Activated T-cell treated with anti-CD3 and anti-CD28 coated beads for 48 hours (primary cell): ENCODE data around the gene NDUFV1.
"Not testable (repeated sequence)": the region's sequence is repeated elsewhere in the genome, so short reads cannot be mapped to it uniquely, and the experiment has no call there.

Experiments used
- DNase-seq: peaks from one replicate; pipeline ENCODE4 v3.0.0-alpha.2; 2020; ENCODE audit warnings: low read depth

Gene NDUFV1

DNA sequence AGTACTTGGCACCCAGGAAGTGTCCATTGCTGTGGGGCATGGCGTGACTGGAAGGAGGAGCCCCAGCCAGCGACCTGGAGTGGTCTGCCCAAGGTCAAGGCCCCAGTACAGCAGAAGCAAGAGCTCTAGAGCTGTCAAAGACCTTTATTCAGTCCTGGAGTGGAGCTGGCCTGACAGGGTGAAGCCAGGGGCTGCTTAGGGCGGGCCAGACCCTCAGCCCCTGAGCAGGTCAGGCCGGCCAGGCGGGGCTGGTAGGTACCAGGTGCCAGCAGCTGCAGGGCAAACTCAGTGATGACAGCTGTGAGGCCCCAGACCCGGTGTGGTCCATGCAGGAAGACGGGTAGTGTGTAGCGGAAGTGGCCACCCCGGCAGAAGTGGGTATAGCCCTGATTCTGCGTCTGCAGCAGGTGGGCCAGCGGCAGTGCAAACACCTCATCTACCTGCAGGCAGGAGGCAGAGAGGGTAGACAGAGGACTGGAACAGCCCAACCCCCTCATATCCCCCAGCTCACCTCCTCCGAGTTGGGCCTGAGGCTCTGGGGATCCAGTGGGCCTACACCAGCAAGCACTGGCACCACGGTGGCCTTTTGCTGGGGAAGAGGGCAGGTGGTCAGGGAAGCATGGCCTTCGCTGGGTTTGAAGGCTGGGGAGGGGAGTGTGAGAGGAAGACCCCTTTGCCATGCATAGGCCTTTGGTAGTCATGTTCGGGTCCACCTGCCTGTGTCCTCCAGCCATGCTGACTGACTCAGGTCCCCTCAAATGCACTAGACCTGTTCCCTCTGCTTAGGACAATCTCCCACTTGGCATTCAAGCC lies 21.3 kb downstream of the NDUFV1 start:
- DNase-seq, result no peak

DNA sequence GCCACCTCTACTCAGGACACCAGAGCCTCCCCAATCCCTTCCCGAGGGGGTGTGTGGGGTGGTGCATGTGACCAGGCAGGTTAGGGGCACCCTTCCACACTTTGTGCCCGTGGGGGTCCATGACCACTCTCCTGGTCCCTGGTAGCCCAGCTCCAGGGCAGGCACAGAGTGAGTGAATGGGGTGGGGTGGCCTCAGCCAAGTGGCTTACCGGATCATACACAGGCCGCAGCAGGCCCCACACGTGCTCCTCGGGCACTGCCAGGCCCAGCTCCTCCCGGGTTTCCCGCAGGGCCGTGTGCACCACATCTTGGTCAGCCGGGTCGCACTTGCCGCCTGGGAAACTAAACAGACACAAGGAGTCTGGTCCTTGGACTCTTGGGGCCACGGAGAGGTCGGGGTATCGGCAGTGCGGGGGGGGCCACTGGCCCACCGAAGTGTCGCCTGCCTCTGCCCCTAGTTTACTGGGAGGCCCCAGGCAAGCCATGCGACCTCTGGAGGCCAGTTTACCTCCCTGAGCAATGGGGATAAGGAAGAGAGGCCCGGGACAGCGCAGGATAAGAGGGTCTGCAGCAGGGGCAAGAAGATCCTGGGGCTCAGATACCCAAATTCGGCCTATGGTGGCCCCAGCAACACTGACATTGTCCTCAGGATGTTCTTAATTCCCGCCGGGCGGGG lies 22.1 kb downstream of the NDUFV1 start:
- no peak for DNase-seq

DNA sequence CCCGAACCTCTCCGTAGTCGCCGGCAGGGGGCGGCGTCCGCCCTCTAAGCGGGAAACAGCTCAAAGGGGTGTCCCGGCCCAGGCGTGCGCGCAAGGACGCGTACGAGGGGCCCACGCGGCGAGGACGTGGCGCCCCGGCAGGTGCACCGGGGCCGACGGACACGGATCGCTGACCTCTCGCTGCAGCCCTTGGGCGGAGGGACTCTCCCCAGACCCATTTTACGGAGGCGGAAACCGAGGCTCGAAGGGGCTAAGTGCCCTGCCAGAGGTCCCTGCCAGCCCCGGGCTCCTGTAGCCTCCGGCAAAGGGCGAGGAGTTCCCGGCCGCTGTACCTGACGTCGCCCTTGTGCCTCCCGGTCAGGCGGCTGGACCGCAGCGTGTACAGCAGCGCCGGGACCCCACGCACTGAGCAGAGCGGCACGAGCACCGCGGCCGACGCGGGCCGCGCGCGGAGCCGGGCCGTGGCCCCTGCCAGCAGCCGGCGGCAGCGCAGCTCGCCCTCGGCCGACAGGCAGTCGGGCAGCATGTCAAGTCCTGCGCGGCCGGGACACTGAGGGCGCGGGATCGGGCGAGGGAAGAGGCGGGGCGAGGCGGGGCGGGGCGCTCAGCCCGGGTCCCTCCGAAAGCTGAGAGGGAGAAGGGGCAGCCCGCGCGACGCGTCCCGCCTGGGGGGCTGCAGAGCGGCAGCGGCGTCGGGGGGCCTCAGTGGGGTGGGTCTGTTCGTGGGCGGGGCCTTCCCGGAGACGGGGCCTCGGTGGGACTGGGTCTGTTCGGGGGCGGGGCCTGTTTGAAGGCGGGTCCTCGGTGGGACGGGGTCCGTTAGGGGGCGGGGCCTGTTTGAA lies 22.9 kb downstream of the NDUFV1 start, which contains the start of gene NUDT8:
Gene NUDT8 (minus strand): TSS at position 552 of the 842 bp plus-strand sequence. CDS start 26 bp downstream, at position 526.
- DNase-seq, result peak; percentile 87

DNA sequence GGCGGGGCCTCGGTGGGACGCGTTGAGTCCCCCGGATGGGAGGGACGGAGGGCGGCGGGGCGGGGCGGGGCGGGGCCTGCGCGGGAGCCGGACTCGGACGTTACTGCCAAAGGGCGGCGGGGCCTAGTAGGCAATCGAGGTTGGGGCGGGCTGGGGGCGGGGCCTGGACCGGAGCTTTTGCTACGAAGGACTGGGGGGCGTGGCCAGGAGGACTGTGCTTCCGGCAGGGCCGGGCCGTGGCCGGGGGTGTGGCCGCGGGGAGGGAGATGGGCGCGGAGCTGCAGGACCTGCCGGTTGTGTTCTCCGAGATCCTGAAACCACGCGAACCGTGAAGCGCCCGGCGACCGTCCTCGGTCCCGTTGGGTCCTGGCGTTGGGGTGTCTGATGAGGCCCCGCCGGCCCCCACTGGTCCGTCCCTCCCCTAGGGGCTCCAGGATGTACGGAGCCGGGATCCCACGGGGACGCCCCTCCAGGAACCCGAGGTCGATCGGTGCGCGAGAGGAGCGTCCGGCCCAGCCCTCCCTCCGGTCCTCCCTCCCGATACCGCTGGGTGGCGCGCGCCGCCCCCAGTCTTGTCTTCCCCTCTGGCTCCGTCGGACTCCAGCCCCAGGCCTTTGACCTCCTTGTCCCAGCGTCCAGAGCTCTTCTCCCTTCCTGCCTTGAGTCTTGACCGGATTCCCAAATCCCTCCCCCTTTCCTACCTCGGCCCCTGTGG lies 23.6 kb downstream of the NDUFV1 start:
- DNase-seq, result peak; percentile 95

DNA sequence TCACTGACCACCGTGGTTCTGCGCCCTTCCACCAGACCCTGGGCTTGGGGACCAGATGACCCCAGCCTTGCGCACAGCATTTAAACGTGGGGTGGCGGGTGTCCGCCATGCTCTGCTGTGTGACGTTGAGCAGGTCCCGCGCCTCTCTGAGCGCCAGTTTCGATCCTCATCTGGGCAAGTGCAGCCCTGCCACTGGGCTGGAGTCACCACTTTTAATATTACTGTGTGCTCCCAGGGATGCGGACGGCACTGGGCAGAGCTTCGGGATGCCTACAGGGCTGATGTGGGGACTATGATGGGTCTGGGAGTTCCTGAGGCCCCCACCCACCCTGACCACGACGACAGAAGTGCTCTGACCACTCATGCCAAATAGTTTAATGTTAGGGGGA lies 24.2 kb downstream of the NDUFV1 start:
- no peak for DNase-seq

DNA sequence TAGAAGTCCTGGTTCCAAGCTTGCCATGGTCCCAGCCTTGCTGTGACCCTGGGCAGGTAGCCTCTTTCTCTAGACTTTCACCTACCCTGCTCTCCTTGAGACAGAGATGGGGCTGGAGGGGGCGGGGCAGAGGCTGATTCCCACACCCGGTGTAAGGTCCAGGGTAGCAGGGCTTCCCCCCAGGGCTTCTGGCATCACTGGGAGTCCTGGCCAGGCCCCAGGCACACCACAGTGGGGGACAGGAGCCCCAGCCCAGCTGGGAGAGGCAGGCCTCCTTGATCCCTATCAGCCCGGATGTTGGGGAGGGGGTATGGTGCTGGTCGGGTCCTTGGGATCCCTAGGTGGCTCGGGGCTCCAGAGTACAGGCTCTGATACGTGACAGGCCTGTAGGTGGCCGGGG lies 24.7 kb downstream of the NDUFV1 start:
- no peak for DNase-seq

DNA sequence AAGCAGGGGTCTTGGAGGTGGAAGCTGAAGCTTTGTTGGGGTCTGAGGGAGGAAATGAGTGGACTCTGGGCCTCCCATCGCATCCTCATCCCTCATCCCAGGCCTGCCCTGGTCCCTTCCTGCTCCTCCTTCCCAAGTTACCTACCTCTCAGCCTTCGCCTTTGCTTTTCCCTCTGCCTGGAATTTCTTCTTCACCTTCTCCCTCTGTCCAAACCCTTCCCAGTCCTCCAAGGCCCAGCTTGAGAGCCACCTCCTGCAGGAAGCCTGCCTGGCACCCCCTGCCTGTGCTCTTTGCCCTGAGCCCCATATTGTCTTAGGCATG lies 25.1 kb downstream of the NDUFV1 start:
- no peak for DNase-seq

DNA sequence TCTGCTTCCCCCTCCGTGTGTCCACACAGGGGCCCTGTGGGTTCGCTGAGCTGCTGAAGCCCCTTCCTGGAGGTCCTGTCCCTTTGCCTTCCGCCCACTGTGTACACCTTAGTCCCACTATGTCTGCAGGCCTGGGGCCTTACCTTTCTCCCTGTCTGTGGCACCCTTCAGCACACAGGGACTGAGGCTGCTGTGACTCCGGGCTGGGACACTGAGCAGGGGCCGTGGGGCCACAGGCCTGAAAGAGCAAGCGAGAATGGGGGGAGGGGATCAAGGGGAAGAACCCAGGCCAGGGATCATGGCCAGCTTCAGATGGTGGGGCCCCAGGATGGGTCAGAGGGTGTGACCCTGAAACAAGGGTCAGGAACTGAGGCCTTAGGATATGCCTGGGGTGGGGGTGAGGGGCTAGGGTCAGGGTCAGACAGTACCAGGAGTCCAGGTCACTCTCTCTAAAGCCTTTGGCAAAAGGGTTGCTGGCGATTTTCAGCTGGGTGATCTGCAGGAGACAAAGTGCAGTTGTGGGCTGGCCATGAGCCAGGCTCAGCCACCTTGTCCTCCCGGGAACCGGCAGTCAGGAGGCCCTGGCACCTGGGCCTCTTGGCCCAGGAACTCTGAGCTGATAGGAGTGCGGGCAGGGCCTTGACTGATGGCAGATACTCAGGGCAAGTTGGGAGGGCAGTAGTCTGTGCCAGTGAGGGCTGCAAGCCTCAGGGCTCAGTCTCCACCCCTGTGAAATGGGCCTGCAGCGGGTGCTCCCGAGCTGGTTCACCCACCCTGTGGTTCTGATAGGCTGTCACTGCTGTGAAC lies 25.6 kb downstream of the NDUFV1 start:
- DNase-seq, result no peak

DNA sequence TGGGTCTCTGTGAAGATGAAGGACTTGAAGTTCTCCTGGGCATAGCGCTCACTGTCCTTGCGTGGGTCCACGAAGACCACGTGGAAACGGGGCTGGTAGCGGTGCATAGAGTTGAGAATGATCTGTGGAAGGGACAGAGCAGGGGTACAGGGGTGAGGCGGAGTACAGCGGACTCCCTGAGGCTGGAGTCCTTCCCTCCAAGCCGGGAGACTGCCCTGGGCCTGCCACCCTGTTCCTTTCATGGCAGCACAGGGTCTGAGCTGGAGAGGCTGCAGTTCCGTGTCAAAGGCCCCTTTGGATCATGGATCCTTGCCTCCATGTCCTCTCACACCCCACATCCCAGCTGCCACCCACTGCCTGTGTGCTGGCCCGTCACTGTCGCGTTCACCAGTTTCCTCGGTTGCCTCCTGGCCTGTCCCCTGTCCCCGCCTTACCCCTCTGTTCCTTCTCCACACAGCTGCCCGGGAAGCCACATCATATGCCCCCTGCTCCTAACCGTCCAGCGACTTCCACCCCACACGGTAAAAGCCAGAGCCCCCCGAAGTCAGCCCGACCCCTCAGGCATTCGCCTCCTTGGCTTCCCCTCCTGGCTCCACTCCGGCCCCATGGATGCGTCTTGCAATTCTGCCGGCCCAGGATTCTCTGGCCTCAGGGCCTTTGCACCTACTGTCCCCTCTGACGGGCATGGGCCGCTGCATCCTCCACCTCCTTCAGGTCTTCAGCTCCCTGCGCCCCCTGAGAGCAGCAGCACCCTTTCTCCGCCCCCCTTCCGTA lies 26.4 kb downstream of the NDUFV1 start:
- DNase-seq, result no peak

DNA sequence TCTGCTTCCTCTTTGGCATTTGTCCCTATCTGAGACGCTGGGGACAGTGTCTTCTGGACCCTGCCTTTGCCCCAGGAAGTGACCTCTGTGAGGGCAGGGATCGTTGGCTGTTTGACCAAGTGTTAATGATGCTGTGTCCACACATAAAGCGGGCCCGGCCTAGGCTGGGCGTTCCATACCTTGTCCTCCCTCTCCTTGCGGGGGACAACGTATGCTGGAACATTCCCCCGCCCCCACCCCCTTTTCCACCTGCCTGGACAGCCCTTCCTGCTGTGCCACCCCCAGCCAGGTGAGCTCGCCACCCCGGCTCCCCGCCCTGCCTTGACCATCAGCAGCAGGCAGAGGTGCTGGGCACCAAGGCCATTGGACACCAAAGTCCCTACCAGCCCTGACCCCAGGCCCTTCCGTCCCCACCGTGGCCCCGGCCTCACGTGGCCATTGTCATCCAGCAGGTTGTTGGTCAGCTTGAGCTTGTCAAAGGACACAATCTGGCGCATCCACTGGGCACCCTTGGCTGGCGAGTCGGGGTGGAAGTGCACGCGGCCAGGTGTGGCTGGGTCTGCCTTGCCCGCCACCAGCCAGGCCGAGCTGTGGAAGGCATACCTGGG lies 27.1 kb downstream of the NDUFV1 start:
- no peak for DNase-seq

DNA sequence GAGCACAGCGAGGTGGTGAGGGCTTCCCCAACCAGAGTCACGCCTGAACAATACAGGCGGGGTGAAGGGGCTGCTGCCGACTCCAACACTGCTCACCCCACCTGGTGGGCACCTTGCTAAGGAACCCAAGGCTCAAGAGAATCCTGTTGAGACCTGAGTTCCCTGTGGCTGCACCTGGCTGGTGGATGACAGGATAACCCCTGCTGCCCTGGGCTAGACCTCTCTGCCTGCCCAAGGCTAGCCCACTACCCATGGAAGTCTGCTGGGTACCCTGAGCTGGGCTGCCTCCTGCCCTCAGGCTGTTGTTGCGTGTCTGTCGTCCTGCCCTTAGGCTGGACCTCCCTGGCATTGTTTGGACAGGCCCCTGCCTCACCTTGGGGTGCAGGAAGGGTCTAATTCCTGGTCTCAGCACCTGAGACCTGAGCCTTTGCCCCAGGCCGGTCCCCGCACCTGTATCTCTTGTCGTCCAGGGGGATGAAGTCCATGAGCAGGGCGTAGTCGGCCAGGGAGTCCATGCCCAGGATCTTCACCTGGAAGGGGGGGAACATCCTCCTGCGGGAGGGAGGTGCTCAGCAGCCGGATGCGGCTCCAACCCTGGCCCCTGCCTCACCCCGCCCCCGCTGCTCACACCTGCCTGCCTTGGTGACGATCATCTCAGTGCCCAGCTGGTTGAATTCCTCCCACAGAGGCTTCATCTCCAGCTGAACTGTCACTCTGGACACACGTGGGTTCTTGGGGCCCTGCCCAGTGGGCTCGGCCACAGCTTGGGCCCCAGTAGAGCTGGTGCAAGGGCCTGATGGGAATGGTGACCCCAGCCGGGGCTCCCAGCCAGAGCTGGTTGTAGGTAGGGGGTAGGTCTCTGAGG lies 27.9 kb downstream of the NDUFV1 start:
- DNase-seq, result no peak

DNA sequence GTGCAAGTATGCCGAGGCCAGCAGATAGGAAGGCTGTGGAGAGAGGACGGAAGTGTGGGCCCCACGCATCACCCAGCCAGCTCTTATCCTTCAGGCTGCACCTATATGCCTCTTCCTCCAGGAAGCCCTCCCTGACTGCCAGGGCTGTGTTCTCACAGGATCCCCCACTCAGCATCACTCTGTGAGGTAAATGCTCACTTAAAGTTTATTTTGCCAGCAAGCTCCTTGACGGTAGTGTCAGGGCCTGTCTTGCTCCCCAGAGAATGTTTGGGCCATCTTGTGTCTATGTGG lies 28.4 kb downstream of the NDUFV1 start:
- DNase-seq, result no peak

DNA sequence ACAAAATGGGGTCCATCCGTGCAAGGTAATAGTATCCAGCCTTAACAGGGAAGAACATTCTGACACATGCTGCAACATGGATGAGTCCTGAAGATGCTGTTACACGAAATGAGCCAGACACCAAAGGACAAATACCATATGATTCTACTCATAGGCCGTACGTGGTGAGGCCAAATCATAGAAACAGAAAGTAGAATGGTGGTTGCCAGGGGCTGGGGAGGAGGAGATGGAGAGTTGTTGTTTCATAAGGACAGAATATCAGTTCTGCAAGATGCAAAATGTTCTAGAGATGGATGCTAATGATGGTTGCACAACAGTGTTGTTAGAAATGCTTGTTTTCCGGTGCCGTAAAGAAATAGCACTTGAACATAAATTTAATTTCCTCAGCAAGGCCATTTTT lies 30.2 kb downstream of the NDUFV1 start:
- DNase-seq, result no peak

DNA sequence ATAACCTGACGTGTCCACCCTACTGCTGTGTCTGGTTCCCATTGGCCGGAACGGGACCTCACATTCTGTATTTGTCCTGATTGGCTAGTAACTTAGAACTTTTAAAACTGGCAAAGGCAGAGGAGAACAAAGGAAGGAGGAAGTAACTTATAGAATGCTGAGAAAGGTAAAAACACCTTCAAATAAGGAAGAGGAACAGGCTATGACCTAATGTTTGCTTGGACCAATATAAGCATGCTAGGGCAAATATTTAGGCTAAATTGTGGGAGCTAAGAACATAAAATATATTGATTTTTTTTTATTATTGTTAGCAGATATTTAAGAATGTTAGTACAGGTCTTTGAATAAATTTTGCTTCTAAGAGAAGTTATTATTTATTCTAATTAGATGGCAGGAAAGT lies 30.7 kb downstream of the NDUFV1 start:
- DNase-seq, result not testable (repeated sequence)

DNA sequence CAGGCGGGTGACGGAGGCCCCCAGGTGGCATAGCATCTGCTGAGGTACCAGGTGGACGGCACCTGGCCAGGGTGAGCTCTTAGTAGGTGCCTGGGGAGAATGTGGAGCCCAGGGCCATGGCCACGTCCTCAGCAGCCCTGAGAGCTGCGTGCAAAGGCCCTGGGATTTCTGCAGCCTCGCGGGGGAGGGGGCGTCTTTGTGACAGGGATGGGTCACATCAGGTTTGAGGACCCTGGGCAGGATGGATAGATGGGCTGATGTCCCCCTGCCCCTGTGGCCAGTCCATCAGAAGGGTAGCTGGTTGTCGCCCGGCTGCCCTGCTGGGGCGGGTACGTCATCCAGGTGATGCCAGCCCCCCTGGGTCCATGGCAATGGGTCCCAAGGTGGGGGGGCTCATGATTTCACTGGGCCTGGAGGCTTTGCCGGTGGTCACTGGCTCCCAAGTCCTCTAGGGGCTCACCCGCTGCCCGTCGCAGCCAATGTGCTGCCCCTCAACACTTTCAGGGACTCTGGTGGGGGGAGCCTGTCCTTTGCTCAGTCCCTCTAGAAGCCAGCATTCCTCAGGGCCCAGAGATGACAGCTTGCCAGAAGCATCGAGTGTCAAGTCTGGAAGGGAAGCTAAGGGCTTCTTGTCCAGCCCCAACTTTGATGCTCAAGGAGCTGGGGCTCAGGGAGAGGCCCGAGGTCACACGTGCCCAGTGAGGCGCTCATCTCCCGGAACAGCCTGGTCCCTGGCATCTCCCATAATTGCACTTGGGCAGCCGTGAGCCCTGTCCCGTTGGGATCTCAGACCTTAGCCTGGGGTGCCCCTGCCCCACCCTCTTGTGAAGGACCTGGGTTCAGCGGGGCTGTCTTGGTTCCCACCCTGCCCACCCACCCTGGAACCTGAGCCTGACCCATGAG lies 32.0 kb downstream of the NDUFV1 start:
- DNase-seq, result no peak

DNA sequence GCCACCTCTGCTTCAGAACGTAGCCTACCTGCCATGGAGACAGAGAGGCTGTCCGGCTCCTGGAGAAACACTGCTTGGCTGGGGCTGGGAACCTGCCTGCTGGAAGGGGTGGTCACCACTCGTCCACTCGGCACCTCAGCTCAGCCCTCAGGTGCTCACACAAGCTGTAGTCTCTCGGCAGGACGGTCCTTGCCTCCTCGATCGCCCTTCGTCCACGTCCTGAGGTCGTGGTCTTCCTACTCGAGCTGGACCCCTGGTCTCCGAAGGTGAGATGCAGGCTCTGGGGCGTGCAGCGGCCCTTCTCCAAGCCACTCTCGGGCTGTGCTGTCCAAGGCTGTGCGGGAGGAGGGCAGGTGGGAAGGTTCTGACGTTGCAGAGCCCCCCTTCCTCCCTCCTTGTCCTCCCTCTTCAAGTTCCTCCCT lies 32.7 kb downstream of the NDUFV1 start, which contains the start of gene TBX10:
Gene TBX10 (minus strand): TSS at position 326 of the 422 bp plus-strand sequence. CDS start 291 bp downstream, at position 35.
- DNase-seq, result no peak

DNA sequence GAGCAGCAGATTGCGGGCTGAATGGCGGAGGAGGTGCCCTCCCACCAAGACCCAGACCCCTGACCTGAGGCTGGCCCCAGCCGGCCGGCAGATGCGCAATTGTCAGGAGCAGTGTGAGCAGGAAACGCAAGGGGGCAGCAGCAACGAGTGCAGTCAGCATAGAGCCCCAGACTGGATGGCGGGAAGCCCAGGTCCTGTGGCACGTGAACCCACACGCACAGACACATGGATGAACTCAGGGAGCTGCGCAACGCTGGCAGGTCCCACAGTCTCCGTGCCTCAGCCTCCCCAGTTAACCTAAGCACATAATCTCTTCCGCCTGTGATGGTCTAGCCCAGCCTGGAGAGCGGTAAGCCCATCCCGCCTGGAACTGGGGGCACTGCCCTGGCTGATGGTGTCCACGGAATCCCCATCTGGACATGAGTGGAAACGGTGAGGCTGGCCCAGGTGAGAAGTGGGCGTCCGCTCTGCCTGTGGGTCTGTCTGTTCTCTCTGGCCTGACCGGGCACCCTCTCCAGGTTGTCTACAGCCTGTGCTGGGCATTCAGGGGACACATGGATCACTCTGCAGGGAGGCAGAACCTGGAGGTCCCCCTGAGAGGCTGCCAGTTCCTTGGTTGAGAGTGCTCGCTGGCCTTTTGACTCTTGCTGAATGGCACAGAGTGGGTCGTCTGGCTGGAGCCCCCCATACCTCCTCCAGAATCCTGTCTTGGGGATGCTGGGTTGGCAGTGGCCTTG lies 33.5 kb downstream of the NDUFV1 start:
- peak; percentile 47 for DNase-seq
